Measurements from ENCODE around the gene DOHH.

- TF ChIP-seq EZH2phosphoT487 (IDR thresholded peaks at IDR 0.05; ENCODE audit: insufficient read depth, low read depth): no peak
- TF ChIP-seq EZH2 (IDR thresholded peaks at IDR 0.05; ENCODE audit: insufficient read depth, poor library complexity, severe bottlenecking): no peak
Observed at GRCh38 chr19:3459965-3460582, 40.4 kb downstream of the DOHH start.
